Neutrophil (primary cell): ENCODE measurements around the gene NOTCH1.
"Not testable (repeated sequence)": the region's sequence is repeated elsewhere in the genome, so short reads cannot be mapped to it uniquely, and the experiment has no call there.

ENCODE experiments used
- H3K27ac ChIP-seq: fragments of 200-600 bp; sonication (generic); 2 replicates; pipeline ENCODE4 v1.5.1; 2016; ENCODE audit warnings: mild to moderate bottlenecking, moderate library complexity
- H3K27me3 ChIP-seq: fragments of 200-600 bp; sonication (generic); 2 replicates; pipeline ENCODE4 v1.6.0; 2016; ENCODE audit warnings: mild to moderate bottlenecking
- H3K36me3 ChIP-seq: fragments of 200-600 bp; sonication (generic); 2 replicates; pipeline ENCODE4 v1.5.1; 2017
- H3K4me1 ChIP-seq, 2 experiments: fragments of 200-600 bp in 1 of 2; sonication (generic) in 1 of 2; 1 replicate in 1 of 2; 2 replicates in 1 of 2; pipeline versions ENCODE4 v1.5.1 to v1.6.1; 2013 to 2016; ENCODE audit warnings: low read depth in 1 of 2, low read length in 1 of 2, mild to moderate bottlenecking in 1 of 2, moderate library complexity in 1 of 2; ENCODE audit not compliant: control insufficient read depth in 1 of 2, insufficient read depth in 1 of 2
- H3K4me3 ChIP-seq, 2 experiments: fragments of 200-600 bp in 1 of 2; sonication (generic) in 1 of 2; 1 replicate in 1 of 2; 2 replicates in 1 of 2; pipeline ENCODE4 v1.5.1; 2013 to 2016; ENCODE audit warnings: low read depth in 1 of 2, low read length in 1 of 2, mild to moderate bottlenecking in 1 of 2, moderate library complexity in 1 of 2
- H3K9me3 ChIP-seq: fragments of 200-600 bp; sonication (generic); 2 replicates; pipeline ENCODE4 v1.5.1; 2016
- CTCF ChIP-seq: fragments of 200-600 bp; sonication (generic); IDR thresholded peaks from 2 replicates; pipeline ENCODE4 v1.5.1; 2016; ENCODE audit warnings: antibody characterized with exemption

NOTCH1 gene

GRCh38 chr9:136581614-136582447, 36.0 kb upstream of the NOTCH1 start:
- no peak overlapping the region for H3K27ac ChIP-seq
- peaks cover 43% of the 10 kb centered on the region for H3K27me3 ChIP-seq
- H3K36me3 ChIP-seq, result no peaks in the 10 kb centered on the region
- H3K4me1 ChIP-seq, result peaks cover 13 to 15% of the 10 kb centered on the region in 2 experiments
- H3K9me3 ChIP-seq, result no peaks in the 10 kb centered on the region
- no peak overlapping the region for H3K4me3 ChIP-seq
- TF ChIP-seq CTCF, result no peak

GRCh38 chr9:136579650-136580219, 33.9 kb upstream of the NOTCH1 start:
- H3K36me3 ChIP-seq, H3K27ac ChIP-seq, H3K4me1 ChIP-seq, H3K9me3 ChIP-seq, H3K4me3 ChIP-seq: not testable (repeated sequence)
- H3K27me3 ChIP-seq, result peaks cover 23% of the 10 kb centered on the region

GRCh38 chr9:136578915-136579649, 33.2 kb upstream of the NOTCH1 start:
- peaks cover 8 to 9% of the 10 kb centered on the region in 2 experiments for H3K4me1 ChIP-seq
- H3K27ac ChIP-seq, result no peak overlapping the region
- no peaks in the 10 kb centered on the region for H3K36me3 ChIP-seq
- peaks cover 17% of the 10 kb centered on the region for H3K27me3 ChIP-seq
- TF ChIP-seq CTCF, result no peak
- H3K4me3 ChIP-seq, result no peak overlapping the region
- H3K9me3 ChIP-seq, result no peaks in the 10 kb centered on the region

- no peak overlapping the region for H3K4me3 ChIP-seq
- H3K9me3 ChIP-seq, result no peaks in the 10 kb centered on the region
- H3K27me3 ChIP-seq, result peaks cover 17% of the 10 kb centered on the region
- no peaks in the 10 kb centered on the region for H3K36me3 ChIP-seq
- H3K27ac ChIP-seq, result no peak overlapping the region
- no peak for TF ChIP-seq CTCF
- peaks cover 8 to 9% of the 10 kb centered on the region in 2 experiments for H3K4me1 ChIP-seq
Measured at GRCh38 chr9:136578626-136578914, 32.7 kb upstream of the NOTCH1 start.

DNA sequence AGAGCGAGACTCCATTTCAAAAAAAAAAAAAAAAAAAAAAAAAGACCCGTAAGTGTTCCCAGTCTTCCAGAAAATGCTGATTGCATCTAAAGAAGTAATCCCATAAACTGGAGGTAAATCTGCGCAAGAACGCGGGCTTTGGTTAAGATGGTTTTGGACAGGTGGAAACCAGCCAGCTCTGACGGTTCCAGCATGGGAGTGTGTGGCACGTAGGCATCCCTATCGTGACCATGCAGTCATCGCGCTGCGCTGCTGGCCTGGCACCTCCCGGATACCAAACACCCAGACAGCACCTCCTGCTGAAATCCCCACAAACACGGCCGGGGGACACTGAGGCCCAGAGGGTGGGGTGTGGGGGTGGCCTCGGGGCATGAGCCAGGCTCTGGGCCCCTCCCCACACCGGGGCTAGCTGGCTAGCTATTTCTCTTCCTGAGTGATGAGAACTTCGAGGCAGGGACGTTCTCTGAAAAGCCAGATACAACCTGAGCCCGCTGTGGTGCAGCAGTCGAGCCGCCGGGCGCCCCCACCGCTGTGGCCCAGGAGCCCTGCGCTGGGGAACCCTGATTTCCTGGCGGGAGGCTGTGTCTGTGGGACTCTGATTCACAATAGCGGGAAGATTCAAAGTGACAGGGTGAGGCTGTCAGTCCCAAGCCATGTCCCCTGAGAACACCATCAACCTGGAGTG, 32.2 kb upstream of the NOTCH1 start:
- Histone ChIP-seq H3K4me3 (no peak overlapping the region), H3K9me3 (no peaks in the 10 kb centered on the region), H3K27ac (no peak overlapping the region), H3K27me3 (peaks cover 17% of the 10 kb centered on the region), H3K4me1 (peaks cover 8 to 9% of the 10 kb centered on the region in 2 experiments), H3K36me3 (no peaks in the 10 kb centered on the region)
- TF ChIP-seq CTCF, result no peak
